ENCODE measurements around the gene SLIT3.
"Not testable (repeated sequence)": the region's sequence is repeated elsewhere in the genome, so short reads cannot be mapped to it uniquely, and the experiment has no call there.

SLIT3 gene

GRCh38 chr5:168749391-168750100, 551.4 kb downstream of the SLIT3 start:
- no peak for DNase-seq

- no peak for DNase-seq
Measured at GRCh38 chr5:168747987-168748777, 552.8 kb downstream of the SLIT3 start.

- DNase-seq = no peak
Measured at GRCh38 chr5:168746893-168747640, 553.9 kb downstream of the SLIT3 start.

GRCh38 chr5:168746126-168746892, 554.6 kb downstream of the SLIT3 start:
- DNase-seq = not testable (repeated sequence)

- DNase-seq = no peak
Measured at GRCh38 chr5:168743617-168744016, 557.3 kb downstream of the SLIT3 start.

GRCh38 chr5:168742311-168742710, 558.6 kb downstream of the SLIT3 start:
- DNase-seq = not testable (repeated sequence)

- no peak for DNase-seq
Measured at GRCh38 chr5:168740811-168741213, 560.1 kb downstream of the SLIT3 start.

GRCh38 chr5:168740092-168740800, 560.7 kb downstream of the SLIT3 start:
- no peak for DNase-seq

- no peak for DNase-seq
Measured at GRCh38 chr5:168737066-168737465, 563.9 kb downstream of the SLIT3 start.

- no peak for DNase-seq
Measured at GRCh38 chr5:168736281-168736831, 564.6 kb downstream of the SLIT3 start.

- no peak for DNase-seq
Measured at GRCh38 chr5:168734620-168735300, 566.2 kb downstream of the SLIT3 start.

- DNase-seq = no peak
Measured at GRCh38 chr5:168734119-168734518, 566.8 kb downstream of the SLIT3 start.

GRCh38 chr5:168728546-168729211, 572.3 kb downstream of the SLIT3 start:
- DNase-seq = no peak

GRCh38 chr5:168727547-168727946, 573.4 kb downstream of the SLIT3 start:
- DNase-seq = no peak

- DNase-seq = no peak
Measured at GRCh38 chr5:168726342-168726741, 574.6 kb downstream of the SLIT3 start.

GRCh38 chr5:168724227-168724626, 576.7 kb downstream of the SLIT3 start:
- DNase-seq = no peak

GRCh38 chr5:168723037-168723436, 577.9 kb downstream of the SLIT3 start:
- DNase-seq = no peak

GRCh38 chr5:168721966-168722365, 579.0 kb downstream of the SLIT3 start:
- DNase-seq = no peak

- DNase-seq = no peak
Measured at GRCh38 chr5:168721002-168721753, 579.8 kb downstream of the SLIT3 start.

GRCh38 chr5:168720575-168720974, 580.4 kb downstream of the SLIT3 start:
- DNase-seq = no peak
